ENCODE measurements around the gene SLC4A1. TPM values are rescaled to one million over a fixed set of nuclear protein-coding genes. Genes with fewer than 3 reads are reported as not detected.

SLC4A1 gene
- total RNA-seq, 4 donors from 2014 or later, result not detected

- Histone ChIP-seq H3K27me3 (peaks cover 2% of the 10 kb centered on the region), H3K9me3 (no peaks in the 10 kb centered on the region), H3K27ac (no peak overlapping the region), H3K4me3 (no peak overlapping the region), H3K4me1 (no peaks in the 10 kb centered on the region), H3K36me3 (no peaks in the 10 kb centered on the region)
- WGBS, 2 donors (ENCODE audit: low coverage in 1 of 2), result 93% methylated on average over 6 of the region's 6 CpGs; no CpG with 5 or more reads in 1 of the 2 donors
- no peak for DNase-seq
- intact Hi-C loops (cut with DNase I; ENCODE audit: low total_unique reads) (no loop called here), in situ Hi-C loops (cut with MboI; ENCODE audit: low pct_ligation_motif_present in 1 of 4, low pct_unique_long_range_greater_than_20kb in 1 of 4, low sequenced_read_pairs in 3 of 4) (no loop called here)
- TF ChIP-seq EP300 (IDR thresholded peaks at IDR 0.05; ENCODE audit: low read depth) (no peak), POLR2AphosphoS5 (IDR thresholded peaks at IDR 0.05) (no peak), CTCF (IDR thresholded peaks at IDR 0.05) (no peak), POLR2A (IDR thresholded peaks at IDR 0.05) (no peak)
These were observed 7.6 kb downstream of the SLC4A1 start for GRCh38 chr17:44260296-44260695.

- in situ Hi-C loops (cut with MboI; ENCODE audit: low pct_ligation_motif_present in 1 of 4, low pct_unique_long_range_greater_than_20kb in 1 of 4, low sequenced_read_pairs in 3 of 4) (no loop called here), intact Hi-C loops (cut with DNase I; ENCODE audit: low total_unique reads) (no loop called here)
- Histone ChIP-seq H3K27ac (no peak overlapping the region), H3K4me1 (no peaks in the 10 kb centered on the region), H3K9me3 (no peaks in the 10 kb centered on the region), H3K4me3 (no peak overlapping the region), H3K36me3 (no peaks in the 10 kb centered on the region), H3K27me3 (peaks cover 15% of the 10 kb centered on the region)
- TF ChIP-seq POLR2A (IDR thresholded peaks at IDR 0.05), result no peak
- no peak for TF ChIP-seq CTCF (IDR thresholded peaks at IDR 0.05)
- TF ChIP-seq POLR2AphosphoS5 (IDR thresholded peaks at IDR 0.05), result no peak
- no peak for TF ChIP-seq EP300 (IDR thresholded peaks at IDR 0.05; ENCODE audit: low read depth)
- WGBS, 2 donors (ENCODE audit: low coverage in 1 of 2), result 78% methylated on average over 17 of the region's 17 CpGs; no CpG with 5 or more reads in 1 of the 2 donors
- no peak for DNase-seq
These were observed 9.1 kb downstream of the SLC4A1 start for GRCh38 chr17:44258811-44259351.

- TF ChIP-seq POLR2AphosphoS5 (IDR thresholded peaks at IDR 0.05) (no peak), CTCF (IDR thresholded peaks at IDR 0.05) (no peak), EP300 (IDR thresholded peaks at IDR 0.05; ENCODE audit: low read depth) (no peak), POLR2A (IDR thresholded peaks at IDR 0.05) (no peak)
- no peak overlapping the region for H3K4me3 ChIP-seq
- H3K9me3 ChIP-seq, result no peaks in the 10 kb centered on the region
- H3K27ac ChIP-seq, result no peak overlapping the region
- intact Hi-C loops (cut with DNase I; ENCODE audit: low total_unique reads), result no loop called here
- DNase-seq, result no peak
- peaks cover 15% of the 10 kb centered on the region for H3K27me3 ChIP-seq
- in situ Hi-C loops (cut with MboI; ENCODE audit: low pct_ligation_motif_present in 1 of 4, low pct_unique_long_range_greater_than_20kb in 1 of 4, low sequenced_read_pairs in 3 of 4), result no loop called here
- no peaks in the 10 kb centered on the region for H3K4me1 ChIP-seq
- no peaks in the 10 kb centered on the region for H3K36me3 ChIP-seq
- WGBS, 2 donors (ENCODE audit: low coverage in 1 of 2), result 87 to 93% methylated on average over 11 to 21 of the region's 23 CpGs
These were observed 9.8 kb downstream of the SLC4A1 start for GRCh38 chr17:44257815-44258760.

GRCh38 chr17:44256671-44257070, 11.3 kb downstream of the SLC4A1 start:
- intact Hi-C loops (cut with DNase I; ENCODE audit: low total_unique reads) (no loop called here), in situ Hi-C loops (cut with MboI; ENCODE audit: low pct_ligation_motif_present in 1 of 4, low pct_unique_long_range_greater_than_20kb in 1 of 4, low sequenced_read_pairs in 3 of 4) (no loop called here)
- DNase-seq, result no peak
- TF ChIP-seq POLR2AphosphoS5 (IDR thresholded peaks at IDR 0.05) (no peak), POLR2A (IDR thresholded peaks at IDR 0.05) (no peak), CTCF (IDR thresholded peaks at IDR 0.05) (no peak), EP300 (IDR thresholded peaks at IDR 0.05; ENCODE audit: low read depth) (no peak)
- WGBS, 2 donors (ENCODE audit: low coverage in 1 of 2), result 86% methylated on average over 2 to 4 of the region's 4 CpGs
- Histone ChIP-seq H3K4me1 (no peaks in the 10 kb centered on the region), H3K36me3 (no peaks in the 10 kb centered on the region), H3K27me3 (peaks cover 15% of the 10 kb centered on the region), H3K27ac (no peak overlapping the region), H3K9me3 (no peaks in the 10 kb centered on the region), H3K4me3 (no peak overlapping the region)
